NB4 (cell line): ENCODE measurements around the gene ZNF496.

Experiments
- CTCF ChIP-seq: IDR thresholded peaks from one replicate; pipeline ENCODE4 v1.5.1; 2012; ENCODE audit warnings: low read depth, low read length
- MAX ChIP-seq: IDR thresholded peaks from 2 replicates; pipeline ENCODE4 v1.6.1; 2011; ENCODE audit warnings: low read depth, low read length
- MYC ChIP-seq: IDR thresholded peaks from 2 replicates; pipeline ENCODE4 v1.6.1; 2011; ENCODE audit warnings: low read depth, low read length
- POLR2A ChIP-seq: IDR thresholded peaks from 2 replicates; pipeline ENCODE4 v1.6.1; 2011; ENCODE audit warnings: mild to moderate bottlenecking; ENCODE audit not compliant: insufficient read length; ENCODE audit errors: extremely low read depth

GRCh38 chr1:247316590-247317197, 15.0 kb downstream of the ZNF496 start:
- TF ChIP-seq CTCF = no peak
- no peak for TF ChIP-seq MYC
- no peak for TF ChIP-seq POLR2A
- no peak for TF ChIP-seq MAX
